Activated naive CD4-positive, alpha-beta T cell treated with anti-CD3 and anti-CD28 coated beads, Interleukin-2, amount 50 U/mL, for 24 hours (primary cell): ENCODE results near the gene CABLES1.

ENCODE experiments used
- H3K27ac Mint-ChIP-seq: one replicate; pipeline ENCODE4 v1.8.0; 2021; ENCODE audit warnings: mild to moderate bottlenecking, mixed read lengths
- H3K27me3 Mint-ChIP-seq: one replicate; pipeline ENCODE4 v1.8.0; 2021; ENCODE audit warnings: mixed read lengths
- H3K36me3 Mint-ChIP-seq: one replicate; pipeline ENCODE4 v1.8.0; 2021; ENCODE audit warnings: mixed read lengths
- H3K4me1 Mint-ChIP-seq: one replicate; pipeline ENCODE4 v1.8.0; 2021; ENCODE audit warnings: mixed read lengths
- H3K4me3 Mint-ChIP-seq: one replicate; pipeline ENCODE4 v1.8.0; 2021; ENCODE audit warnings: mild to moderate bottlenecking, mixed read lengths
- H3K9me3 Mint-ChIP-seq: one replicate; pipeline ENCODE4 v1.8.0; 2021; ENCODE audit warnings: mixed read lengths

CABLES1 gene

DNA sequence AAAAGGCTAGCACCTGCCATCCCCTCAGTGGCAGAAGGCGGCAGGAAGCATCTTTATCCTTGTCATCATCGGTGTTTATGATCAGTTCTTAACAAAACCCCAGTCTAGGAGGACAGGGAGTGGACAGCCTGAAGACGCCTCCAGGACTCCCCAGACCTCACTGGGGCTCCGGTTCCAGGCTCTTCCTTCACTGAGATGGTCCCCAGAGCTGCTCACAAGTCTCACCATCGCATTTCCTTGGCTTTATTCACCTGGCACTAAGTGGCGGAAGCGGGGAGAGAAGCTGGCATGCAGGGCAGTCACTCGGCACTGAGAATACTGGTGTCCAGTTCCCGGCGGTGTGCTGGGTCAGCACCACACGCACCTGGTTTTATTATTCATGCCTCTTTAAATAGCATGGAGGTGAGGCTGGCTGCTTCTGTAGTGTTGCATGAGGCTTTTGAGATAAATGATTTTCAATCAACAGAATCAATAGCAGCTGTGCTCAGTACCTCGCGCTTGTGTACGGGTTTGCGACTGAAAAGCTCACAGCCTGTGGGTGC lies 68.7 kb downstream of the CABLES1 start:
- Mint-ChIP-seq H3K9me3 (no peaks in the 10 kb centered on the region), H3K4me3 (no peak overlapping the region), H3K27ac (no peak overlapping the region), H3K36me3 (no peaks in the 10 kb centered on the region), H3K4me1 (peaks cover 5% of the 10 kb centered on the region), H3K27me3 (peaks cover 3% of the 10 kb centered on the region)

DNA sequence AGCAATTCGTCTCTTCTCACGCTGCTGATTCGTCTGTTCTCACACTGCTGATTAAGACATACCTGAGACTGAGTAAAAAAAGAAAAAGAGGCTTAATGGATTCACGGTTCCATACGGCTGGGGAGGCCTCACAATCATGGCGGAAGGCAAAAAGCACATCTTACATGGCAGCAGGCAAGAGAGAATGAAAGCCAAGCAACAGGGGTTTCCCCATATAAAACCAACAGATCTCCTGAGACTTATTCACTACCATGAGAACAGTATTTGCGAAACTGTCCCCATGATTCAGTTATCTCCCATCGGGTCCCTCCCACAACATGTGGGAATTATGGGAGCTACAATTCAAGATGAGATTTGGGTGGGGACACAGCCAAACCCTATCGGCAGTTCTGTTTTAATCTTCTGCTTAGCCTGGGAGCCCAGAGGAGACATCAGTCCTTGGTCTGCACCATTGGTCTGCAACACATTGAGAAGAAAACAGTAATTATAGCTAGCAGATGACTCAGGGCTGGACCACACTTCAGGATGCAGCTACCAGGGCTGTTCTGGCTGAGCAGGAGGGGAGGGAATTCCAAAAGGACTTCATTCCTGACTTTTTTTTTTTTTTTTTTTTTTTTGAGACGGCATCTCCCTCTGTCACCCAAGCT lies 69.4 kb downstream of the CABLES1 start:
- no peak overlapping the region for H3K27ac Mint-ChIP-seq
- no peaks in the 10 kb centered on the region for H3K36me3 Mint-ChIP-seq
- no peak overlapping the region for H3K4me3 Mint-ChIP-seq
- H3K4me1 Mint-ChIP-seq = peaks cover 5% of the 10 kb centered on the region
- H3K9me3 Mint-ChIP-seq = no peaks in the 10 kb centered on the region
- peaks cover 3% of the 10 kb centered on the region for H3K27me3 Mint-ChIP-seq

DNA sequence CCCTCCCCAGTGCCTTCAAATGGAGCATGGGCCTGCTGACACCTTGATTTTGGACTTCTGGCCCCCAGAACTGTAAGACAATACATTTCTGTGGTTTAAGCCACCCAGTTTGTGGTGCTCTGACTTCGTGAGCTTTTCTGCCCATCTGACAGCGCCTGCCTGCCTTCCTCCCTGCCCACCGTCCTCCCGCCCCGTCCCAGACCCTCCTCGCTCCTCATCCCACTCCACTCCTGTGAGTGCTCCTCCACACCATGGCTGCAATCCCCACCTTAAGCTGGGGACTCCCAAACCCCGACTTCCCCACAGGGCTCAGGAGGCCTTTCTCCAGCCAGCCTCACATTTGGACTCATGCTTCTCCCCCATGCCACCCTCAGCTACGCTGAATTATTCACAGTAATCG lies 70.7 kb downstream of the CABLES1 start:
- Mint-ChIP-seq H3K9me3 (no peaks in the 10 kb centered on the region), H3K36me3 (no peaks in the 10 kb centered on the region), H3K4me3 (no peak overlapping the region), H3K27ac (peak overlapping the region; percentile 59), H3K4me1 (peaks cover 5% of the 10 kb centered on the region), H3K27me3 (peaks cover 3% of the 10 kb centered on the region)

DNA sequence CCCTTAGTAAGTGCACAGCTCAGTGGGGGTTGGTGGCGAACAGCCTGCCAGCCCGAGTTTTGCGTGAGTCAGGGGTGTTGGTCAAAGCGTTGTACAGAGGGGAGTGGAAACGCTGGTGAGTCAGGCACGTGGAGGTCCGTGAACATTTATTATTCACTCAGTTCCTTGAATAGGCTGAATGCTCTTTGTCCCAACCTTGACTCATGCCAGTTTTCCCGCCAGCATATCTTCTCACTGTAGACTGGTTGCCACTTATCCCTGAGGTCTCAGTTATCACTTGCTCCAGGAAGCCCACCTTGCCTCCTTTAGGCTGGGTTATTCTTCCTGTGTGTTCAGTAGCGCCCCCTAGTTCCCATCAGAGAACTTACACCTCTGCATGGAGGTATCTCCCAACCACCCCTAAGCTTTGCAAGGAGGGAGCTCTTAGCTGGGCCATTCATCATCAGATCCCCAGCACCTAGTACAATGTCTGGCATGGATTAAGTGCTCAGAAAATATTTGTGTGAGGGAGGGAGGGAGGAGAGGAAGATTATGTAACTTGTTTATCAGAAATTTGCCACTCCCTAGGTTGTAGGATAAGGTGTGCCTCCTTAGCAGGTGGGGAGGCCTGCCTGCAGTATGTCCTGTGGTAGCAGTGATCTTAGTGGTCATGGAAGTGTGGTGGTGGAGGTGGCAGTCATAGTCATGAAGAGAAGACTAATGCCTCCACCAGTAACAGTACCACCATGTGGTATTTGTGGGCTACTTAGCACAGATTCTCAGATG lies 72.1 kb downstream of the CABLES1 start:
- no peak overlapping the region for H3K27ac Mint-ChIP-seq
- H3K27me3 Mint-ChIP-seq = peaks cover under 1% of the 10 kb centered on the region

DNA sequence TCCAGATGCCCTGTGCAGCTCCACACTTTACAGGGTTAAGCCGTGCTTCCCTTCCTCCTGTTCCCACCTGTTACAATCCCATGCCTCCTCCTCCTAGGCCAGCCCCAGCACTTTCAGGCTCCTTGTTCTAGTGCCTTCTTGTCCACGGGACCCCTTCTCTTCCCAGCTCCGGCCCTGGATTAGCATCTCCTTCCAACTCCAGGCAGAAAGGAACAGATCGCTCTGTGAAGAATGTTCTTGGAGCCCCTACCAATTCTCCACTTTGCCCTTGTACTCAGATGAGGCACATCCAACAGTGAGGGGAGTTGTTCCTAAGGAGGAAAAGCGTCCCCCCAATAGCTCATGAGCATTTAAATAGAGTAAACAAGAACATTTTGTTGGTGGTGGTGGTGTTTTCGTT lies 72.7 kb downstream of the CABLES1 start:
- H3K27ac Mint-ChIP-seq = no peak overlapping the region
- H3K9me3 Mint-ChIP-seq = no peaks in the 10 kb centered on the region
- H3K27me3 Mint-ChIP-seq = no peaks in the 10 kb centered on the region
- H3K4me3 Mint-ChIP-seq = no peak overlapping the region
- peaks cover 4% of the 10 kb centered on the region for H3K4me1 Mint-ChIP-seq
- no peaks in the 10 kb centered on the region for H3K36me3 Mint-ChIP-seq

More for the DNA sequence above, 72.1 kb downstream of the CABLES1 start:
- no peaks in the 10 kb centered on the region for H3K9me3 Mint-ChIP-seq
- no peaks in the 10 kb centered on the region for H3K36me3 Mint-ChIP-seq
- peaks cover 5% of the 10 kb centered on the region for H3K4me1 Mint-ChIP-seq
- H3K4me3 Mint-ChIP-seq = no peak overlapping the region

DNA sequence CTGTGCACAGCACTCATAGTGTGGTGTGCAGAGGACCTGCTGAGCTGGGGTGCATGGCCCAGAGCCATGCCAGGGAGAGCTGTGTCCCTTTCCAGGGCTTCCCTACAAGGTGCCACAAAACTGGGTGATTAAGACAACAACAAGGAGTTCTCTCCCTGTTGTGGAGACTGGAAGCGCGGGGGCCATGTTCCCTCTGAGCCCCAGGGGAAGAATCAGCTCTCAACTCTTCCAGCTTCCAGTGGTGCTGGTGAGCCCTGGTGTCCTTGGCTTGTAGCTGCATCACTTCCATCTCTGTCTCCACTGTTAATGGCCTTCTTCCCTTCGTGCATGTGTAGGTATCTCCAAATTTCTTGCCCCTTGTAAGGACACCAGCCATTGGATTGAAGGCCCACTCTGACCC lies 73.3 kb downstream of the CABLES1 start:
- no peak overlapping the region for H3K27ac Mint-ChIP-seq
- no peaks in the 10 kb centered on the region for H3K4me1 Mint-ChIP-seq
- H3K27me3 Mint-ChIP-seq = peaks cover 1% of the 10 kb centered on the region
- H3K36me3 Mint-ChIP-seq = no peaks in the 10 kb centered on the region
- H3K9me3 Mint-ChIP-seq = no peaks in the 10 kb centered on the region
- H3K4me3 Mint-ChIP-seq = no peak overlapping the region

DNA sequence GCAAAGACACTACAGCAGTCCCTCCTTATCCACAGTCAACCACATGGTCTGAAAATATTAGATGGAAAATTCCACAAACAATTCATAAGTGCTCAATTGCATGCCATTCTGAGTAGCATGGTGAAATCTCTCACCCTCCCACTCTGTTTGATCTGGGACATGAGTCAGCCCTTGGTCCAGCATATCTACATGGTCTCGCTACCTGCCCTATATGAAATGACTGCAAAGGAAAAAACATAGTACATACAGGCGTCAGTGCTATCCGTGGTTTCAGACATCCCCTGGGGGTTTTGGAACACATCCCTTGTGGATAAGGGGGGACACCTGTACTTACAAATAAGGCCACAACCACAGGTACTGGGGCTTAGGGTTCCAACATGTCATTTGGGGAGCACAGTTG lies 73.7 kb downstream of the CABLES1 start:
- Mint-ChIP-seq H3K27ac (no peak overlapping the region), H3K4me1 (no peaks in the 10 kb centered on the region), H3K36me3 (no peaks in the 10 kb centered on the region), H3K27me3 (peaks cover 1% of the 10 kb centered on the region), H3K4me3 (no peak overlapping the region), H3K9me3 (no peaks in the 10 kb centered on the region)

DNA sequence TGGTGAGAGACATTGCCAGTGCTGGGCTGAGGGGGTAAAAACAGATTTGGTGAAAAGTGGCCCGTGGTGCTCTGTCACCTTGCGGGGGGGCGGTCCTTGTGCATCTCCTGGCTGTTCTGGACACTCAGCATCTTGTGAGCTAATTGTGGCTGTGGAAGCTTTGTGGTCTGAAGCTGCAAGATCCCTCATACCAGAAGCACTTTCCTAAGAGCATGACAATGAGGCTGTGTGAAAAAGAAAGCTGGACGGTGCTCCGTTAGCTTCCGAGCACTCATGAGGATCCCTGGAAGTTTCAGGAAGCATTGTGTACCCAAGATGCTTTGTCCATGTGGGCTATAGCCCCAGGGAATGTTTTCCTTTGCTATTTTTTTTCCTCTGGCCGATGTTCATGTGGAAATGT lies 74.5 kb downstream of the CABLES1 start:
- Mint-ChIP-seq H3K4me1 (no peaks in the 10 kb centered on the region), H3K27me3 (peaks cover 1% of the 10 kb centered on the region), H3K4me3 (no peak overlapping the region), H3K9me3 (no peaks in the 10 kb centered on the region), H3K36me3 (no peaks in the 10 kb centered on the region), H3K27ac (no peak overlapping the region)

DNA sequence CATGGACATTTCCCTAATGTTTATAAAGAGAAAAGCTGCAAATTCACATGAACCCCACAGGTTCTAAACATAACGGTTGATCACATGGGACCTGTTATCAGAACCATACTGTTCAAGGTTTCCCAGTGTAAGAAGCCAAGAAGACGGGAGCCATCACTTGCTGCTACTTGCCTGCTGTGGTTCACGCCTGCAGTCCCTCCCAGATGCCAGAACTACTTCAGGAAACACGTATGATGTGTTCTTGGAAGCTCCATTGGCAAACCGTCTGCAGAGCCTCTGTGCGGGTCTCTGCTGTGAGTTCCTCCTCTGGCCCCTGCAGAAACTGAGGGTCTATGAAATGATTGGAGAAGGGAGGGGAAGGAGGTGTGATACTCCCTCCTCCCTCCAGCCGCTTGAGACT lies 75.2 kb downstream of the CABLES1 start:
- Mint-ChIP-seq H3K4me1 (no peaks in the 10 kb centered on the region), H3K27ac (no peak overlapping the region), H3K4me3 (no peak overlapping the region), H3K9me3 (no peaks in the 10 kb centered on the region), H3K27me3 (peaks cover 1% of the 10 kb centered on the region), H3K36me3 (no peaks in the 10 kb centered on the region)

DNA sequence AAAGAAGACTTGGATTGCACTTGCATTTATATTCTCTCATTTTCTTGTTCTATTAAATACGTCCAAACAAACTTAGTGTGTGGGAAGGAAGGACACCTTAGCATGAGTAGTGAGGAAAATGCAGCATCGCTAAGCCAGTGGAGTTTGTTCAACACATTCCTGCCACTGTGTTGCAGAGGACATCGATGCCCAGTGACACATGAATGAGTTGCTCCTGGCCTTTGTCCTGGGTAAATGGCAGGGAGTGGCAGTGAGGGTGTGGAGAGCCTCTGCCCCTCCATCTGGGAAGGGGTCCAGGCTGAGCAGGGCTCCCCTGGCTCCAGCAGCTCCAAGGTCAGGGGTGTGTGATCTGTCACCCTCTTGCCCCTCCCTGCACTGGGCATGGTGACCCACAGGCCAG lies 75.9 kb downstream of the CABLES1 start:
- peaks cover 1% of the 10 kb centered on the region for H3K27me3 Mint-ChIP-seq
- no peak overlapping the region for H3K4me3 Mint-ChIP-seq
- no peak overlapping the region for H3K27ac Mint-ChIP-seq
- H3K36me3 Mint-ChIP-seq = no peaks in the 10 kb centered on the region
- H3K4me1 Mint-ChIP-seq = no peaks in the 10 kb centered on the region
- H3K9me3 Mint-ChIP-seq = no peaks in the 10 kb centered on the region

DNA sequence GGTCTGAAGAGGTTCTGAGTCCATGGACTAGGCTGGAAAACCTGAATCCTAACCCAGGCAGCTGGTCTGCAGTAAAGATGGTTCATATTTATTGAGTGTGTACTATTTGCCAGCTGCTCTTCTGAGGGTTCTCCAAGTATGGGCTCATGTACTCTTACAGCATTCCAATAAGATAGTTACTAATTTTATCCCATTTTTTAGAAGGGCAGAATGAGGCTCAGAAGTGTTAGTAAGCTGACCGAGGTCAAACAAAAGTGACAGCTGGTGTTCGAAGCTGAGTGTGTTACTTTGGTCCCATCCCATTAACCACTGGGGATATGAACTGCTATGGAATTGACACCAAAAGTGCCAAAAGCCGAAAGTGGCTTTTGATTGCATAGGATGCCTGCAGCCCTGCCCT lies 76.9 kb downstream of the CABLES1 start:
- H3K27me3 Mint-ChIP-seq = peaks cover 1% of the 10 kb centered on the region
- H3K9me3 Mint-ChIP-seq = no peaks in the 10 kb centered on the region
- H3K36me3 Mint-ChIP-seq = no peaks in the 10 kb centered on the region
- H3K27ac Mint-ChIP-seq = no peak overlapping the region
- no peaks in the 10 kb centered on the region for H3K4me1 Mint-ChIP-seq
- H3K4me3 Mint-ChIP-seq = no peak overlapping the region

DNA sequence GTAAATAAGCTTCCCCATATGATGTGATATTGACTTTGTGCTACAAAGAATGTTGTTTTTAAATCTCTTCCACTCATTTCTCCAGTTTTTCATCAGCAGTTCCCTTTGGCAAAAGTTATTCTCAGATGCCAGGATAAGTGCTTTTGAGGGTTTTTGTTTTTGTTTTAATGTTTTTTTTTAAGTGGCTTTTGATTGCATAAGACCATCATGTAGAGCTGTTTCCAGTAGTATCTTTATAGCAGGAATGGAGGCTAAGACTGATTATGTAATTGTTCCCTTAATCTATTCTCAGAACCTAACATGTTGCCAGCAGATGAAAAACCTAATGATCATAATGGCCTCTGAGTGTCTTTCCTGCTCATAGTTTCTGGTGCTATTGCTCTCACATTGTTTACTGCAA lies 77.9 kb downstream of the CABLES1 start:
- Mint-ChIP-seq H3K27me3 (peaks cover 1% of the 10 kb centered on the region), H3K4me1 (no peaks in the 10 kb centered on the region), H3K27ac (no peak overlapping the region), H3K9me3 (no peaks in the 10 kb centered on the region), H3K4me3 (no peak overlapping the region), H3K36me3 (no peaks in the 10 kb centered on the region)

DNA sequence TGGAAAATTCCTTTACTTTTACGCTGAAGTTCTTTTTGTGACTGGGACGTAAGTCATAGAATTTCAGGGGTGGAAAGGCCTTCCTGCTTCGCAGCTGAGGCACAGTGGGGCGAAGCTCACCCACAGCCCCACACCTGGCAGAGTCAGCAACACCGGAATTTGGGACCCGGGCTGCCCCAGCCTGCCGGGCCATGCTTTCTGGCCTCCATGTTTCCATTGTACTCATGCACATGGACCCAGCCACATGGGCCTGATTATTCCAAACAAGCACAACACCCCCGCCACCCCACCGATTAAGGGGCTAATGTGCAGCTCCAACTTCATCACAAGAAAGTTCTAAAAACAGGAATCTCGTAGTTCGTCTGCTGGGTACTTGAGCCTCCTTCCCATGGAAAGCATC lies 82.5 kb downstream of the CABLES1 start:
- H3K4me3 Mint-ChIP-seq = no peak overlapping the region
- no peaks in the 10 kb centered on the region for H3K36me3 Mint-ChIP-seq
- peaks cover 1% of the 10 kb centered on the region for H3K27me3 Mint-ChIP-seq
- H3K9me3 Mint-ChIP-seq = no peaks in the 10 kb centered on the region
- no peaks in the 10 kb centered on the region for H3K4me1 Mint-ChIP-seq
- no peak overlapping the region for H3K27ac Mint-ChIP-seq

DNA sequence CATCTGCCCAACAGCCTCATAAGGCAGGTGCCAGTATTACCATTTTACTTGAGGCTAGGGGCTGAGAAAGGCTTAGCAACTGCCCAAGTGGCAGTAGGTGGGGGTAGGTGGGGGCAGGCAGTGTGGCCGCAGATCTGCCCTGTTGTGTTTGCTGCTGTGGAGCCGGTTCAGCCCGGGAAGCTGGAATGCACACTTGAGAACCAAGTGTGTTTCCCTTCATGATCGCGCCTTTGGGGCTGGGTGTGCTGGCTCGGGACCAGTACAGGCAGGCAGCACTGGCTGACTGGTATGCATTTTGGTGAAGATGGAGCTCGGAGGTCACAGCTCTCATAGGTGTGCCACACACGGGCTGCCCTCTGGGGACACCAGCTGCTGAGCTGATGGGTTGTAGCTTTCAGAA lies 85.1 kb downstream of the CABLES1 start:
- Mint-ChIP-seq H3K9me3 (no peaks in the 10 kb centered on the region), H3K4me3 (no peak overlapping the region), H3K36me3 (no peaks in the 10 kb centered on the region), H3K27ac (no peak overlapping the region), H3K27me3 (no peaks in the 10 kb centered on the region), H3K4me1 (no peaks in the 10 kb centered on the region)

DNA sequence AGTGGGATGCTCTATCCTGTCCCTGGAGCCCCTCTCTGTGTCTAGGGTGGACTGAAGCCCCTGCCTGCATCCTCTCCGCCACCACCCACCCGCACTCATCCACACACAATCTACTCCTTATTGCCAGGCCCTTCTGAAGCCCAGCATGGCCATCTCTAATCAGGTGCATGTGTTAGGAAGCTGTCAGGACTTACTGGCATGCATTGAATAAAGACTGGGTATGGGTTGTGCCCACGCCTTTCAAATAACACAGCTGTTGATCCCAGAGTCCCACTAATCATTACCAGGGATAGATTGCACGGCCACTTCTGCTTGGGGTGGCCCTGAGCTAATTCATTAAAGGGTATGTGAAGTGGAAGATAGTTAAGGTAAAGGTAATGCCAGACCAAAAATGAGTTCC lies 88.4 kb downstream of the CABLES1 start:
- H3K27me3 Mint-ChIP-seq = no peaks in the 10 kb centered on the region
- peak overlapping the region; percentile 55 for H3K27ac Mint-ChIP-seq
- H3K4me3 Mint-ChIP-seq = no peak overlapping the region
- H3K36me3 Mint-ChIP-seq = no peaks in the 10 kb centered on the region
- H3K9me3 Mint-ChIP-seq = no peaks in the 10 kb centered on the region
- peaks cover 8% of the 10 kb centered on the region for H3K4me1 Mint-ChIP-seq

DNA sequence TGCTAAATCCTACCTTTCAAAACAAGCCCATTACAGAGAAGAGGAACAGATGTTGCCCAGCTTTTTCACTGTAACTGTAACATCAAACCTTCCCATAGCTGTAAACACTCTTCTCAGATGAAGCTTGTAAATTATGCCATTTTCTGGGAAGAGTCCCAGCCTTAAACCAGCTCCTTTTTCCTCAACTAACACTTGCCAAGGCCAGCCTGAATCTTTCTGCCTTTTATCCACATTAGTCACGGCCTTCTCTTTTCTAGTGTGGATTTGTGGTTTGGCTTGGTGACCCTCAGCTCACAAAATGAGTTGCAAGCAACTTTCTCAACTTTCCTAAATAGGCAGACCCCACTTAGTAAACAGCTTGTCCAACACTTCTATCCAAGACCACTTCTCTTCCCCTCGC lies 90.2 kb downstream of the CABLES1 start:
- Mint-ChIP-seq H3K27me3 (no peaks in the 10 kb centered on the region), H3K27ac (no peak overlapping the region), H3K36me3 (no peaks in the 10 kb centered on the region), H3K4me3 (no peak overlapping the region), H3K4me1 (peaks cover 15% of the 10 kb centered on the region), H3K9me3 (no peaks in the 10 kb centered on the region)
